ENCODE data around the gene SH3PXD2A. TPM values are rescaled to one million over a fixed set of nuclear protein-coding genes. Genes with fewer than 3 reads are reported as not detected.
A peak's percentile ranks its signal among the peaks of the same experiment; 100 is the strongest.
"Not testable (repeated sequence)": the region's sequence is repeated elsewhere in the genome, so short reads cannot be mapped to it uniquely, and the experiment has no call there.

Gene SH3PXD2A
- total RNA-seq, 1 donor from 2014 or later = 56.2 TPM

GRCh38 chr10:103609231-103610082, 245.9 kb downstream of the SH3PXD2A start:
- Histone ChIP-seq H3K27ac (peak overlapping the region; percentile 76), H3K4me3 (no peak overlapping the region), H3K36me3 (peaks cover 0 to 61% of the 10 kb centered on the region in 2 donors), H3K27me3 (no peaks in the 10 kb centered on the region), H3K4me1 (peaks cover 29% of the 10 kb centered on the region), H3K9me3 (no peaks in the 10 kb centered on the region)
- intact Hi-C loops (cut with DNase I) = no loop called here
- TF ChIP-seq POLR2AphosphoS5 (IDR thresholded peaks at IDR 0.05; ENCODE audit: insufficient read depth in 1 of 2, low read depth in 1 of 2) (no peak), CTCF (IDR thresholded peaks at IDR 0.05) (no peak), POLR2A (IDR thresholded peaks at IDR 0.05) (no peak)
- DNase-seq (ENCODE audit: extremely low spot score in 2 of 2) = no peak

- H3K27ac ChIP-seq; H3K4me3 ChIP-seq; intact Hi-C loops (cut with DNase I); H3K9me3 ChIP-seq; DNase-seq (ENCODE audit: extremely low spot score in 2 of 2); H3K27me3 ChIP-seq: not testable (repeated sequence)
- H3K36me3 ChIP-seq = peaks cover 0 to 60% of the 10 kb centered on the region in 2 donors
- peaks cover 21% of the 10 kb centered on the region for H3K4me1 ChIP-seq
These were observed 247.3 kb downstream of the SH3PXD2A start for GRCh38 chr10:103608056-103608455.

GRCh38 chr10:103607051-103607450, 248.3 kb downstream of the SH3PXD2A start:
- intact Hi-C loops (cut with DNase I); H3K27me3 ChIP-seq; H3K9me3 ChIP-seq; DNase-seq (ENCODE audit: extremely low spot score in 2 of 2); H3K4me3 ChIP-seq; H3K27ac ChIP-seq: not testable (repeated sequence)
- H3K36me3 ChIP-seq = peaks cover 0 to 60% of the 10 kb centered on the region in 2 donors
- peaks cover 15% of the 10 kb centered on the region for H3K4me1 ChIP-seq

- H3K4me3 ChIP-seq; intact Hi-C loops (cut with DNase I); H3K9me3 ChIP-seq; DNase-seq (ENCODE audit: extremely low spot score in 2 of 2); H3K27me3 ChIP-seq: not testable (repeated sequence)
- Histone ChIP-seq H3K36me3 (peaks cover 0 to 54% of the 10 kb centered on the region in 2 donors), H3K27ac (peak overlapping the region; percentile 72), H3K4me1 (peaks cover 17% of the 10 kb centered on the region)
These were observed 249.3 kb downstream of the SH3PXD2A start for GRCh38 chr10:103606097-103606438.

GRCh38 chr10:103605359-103606096, 249.8 kb downstream of the SH3PXD2A start:
- Histone ChIP-seq H3K4me1 (peaks cover 18% of the 10 kb centered on the region), H3K27me3 (no peaks in the 10 kb centered on the region), H3K4me3 (no peak overlapping the region), H3K36me3 (peaks cover 0 to 48% of the 10 kb centered on the region in 2 donors), H3K9me3 (no peaks in the 10 kb centered on the region), H3K27ac (peak overlapping the region; percentile 72)
- no peak for DNase-seq (ENCODE audit: extremely low spot score in 2 of 2)
- no peak for TF ChIP-seq POLR2A (IDR thresholded peaks at IDR 0.05)
- TF ChIP-seq CTCF (IDR thresholded peaks at IDR 0.05) = peak; percentile 46 to 68 (median 55)
- peak in 1 of 2 donors; percentile 33 for TF ChIP-seq POLR2AphosphoS5 (IDR thresholded peaks at IDR 0.05; ENCODE audit: insufficient read depth in 1 of 2, low read depth in 1 of 2)
- intact Hi-C loops (cut with DNase I) = loop anchor here (2.0 kb wide), 1 partner anchor 81 kb away; no protein-coding TSS in a partner anchor

GRCh38 chr10:103603382-103603781, 252.0 kb downstream of the SH3PXD2A start:
- peak overlapping the region; percentile 9 for H3K27ac ChIP-seq
- DNase-seq (ENCODE audit: extremely low spot score in 2 of 2) = no peak
- H3K36me3 ChIP-seq = peaks cover 0 to 37% of the 10 kb centered on the region in 2 donors
- H3K27me3 ChIP-seq = no peaks in the 10 kb centered on the region
- H3K9me3 ChIP-seq = no peaks in the 10 kb centered on the region
- intact Hi-C loops (cut with DNase I) = loop anchor here (5.0 kb wide), 1 partner anchor 254 kb away; the partner anchor contains the start of gene SH3PXD2A
- H3K4me3 ChIP-seq = no peak overlapping the region
- peaks cover 29% of the 10 kb centered on the region for H3K4me1 ChIP-seq
- TF ChIP-seq POLR2AphosphoS5 (IDR thresholded peaks at IDR 0.05; ENCODE audit: insufficient read depth in 1 of 2, low read depth in 1 of 2) = no peak
- no peak for TF ChIP-seq CTCF (IDR thresholded peaks at IDR 0.05)
- TF ChIP-seq POLR2A (IDR thresholded peaks at IDR 0.05) = no peak
